Measurements from ENCODE around the gene FGD4.

- TF ChIP-seq ARNT (IDR thresholded peaks at IDR 0.05) (no peak), ELF4 (IDR thresholded peaks at IDR 0.05) (no peak)
Observed at GRCh38 chr12:32377344-32378055, 21.9 kb upstream of the FGD4 start.

All from HEK293T (cell line).